ENCODE data around the gene PTPRT. TPM values are rescaled to one million over a fixed set of nuclear protein-coding genes. Genes with fewer than 3 reads are reported as not detected.

Gene PTPRT
- total and polyA plus RNA-seq, 2 donors, result 0.09 to 1.9 TPM

GRCh38 chr20:42957018-42957703, 232.5 kb downstream of the PTPRT start:
- no peak overlapping the region for H3K27ac ChIP-seq (ENCODE audit: low read depth)
- no peaks in the 10 kb centered on the region for H3K36me3 ChIP-seq (ENCODE audit: insufficient read depth)
- DNase-seq (ENCODE audit: extremely low spot score), result no peak
- H3K4me1 ChIP-seq (ENCODE audit: insufficient read depth), result no peaks in the 10 kb centered on the region
- WGBS, result 56% methylated on average over 9 of the region's 9 CpGs
- H3K4me3 ChIP-seq (ENCODE audit: low read depth, low read length), result no peak overlapping the region

GRCh38 chr20:42955713-42956112, 234.0 kb downstream of the PTPRT start:
- 85% methylated on average over 4 of the region's 4 CpGs for WGBS
- no peak overlapping the region for H3K27ac ChIP-seq (ENCODE audit: low read depth)
- no peak overlapping the region for H3K4me3 ChIP-seq (ENCODE audit: low read depth, low read length)
- no peaks in the 10 kb centered on the region for H3K4me1 ChIP-seq (ENCODE audit: insufficient read depth)
- DNase-seq (ENCODE audit: extremely low spot score), result no peak
- H3K36me3 ChIP-seq (ENCODE audit: insufficient read depth), result no peaks in the 10 kb centered on the region

- H3K4me1 ChIP-seq (ENCODE audit: insufficient read depth), result no peaks in the 10 kb centered on the region
- DNase-seq (ENCODE audit: extremely low spot score), result no peak
- WGBS, result 40% methylated on average over 5 of the region's 5 CpGs
Observed at GRCh38 chr20:42954951-42955350, 234.8 kb downstream of the PTPRT start.

GRCh38 chr20:42949950-42950349, 239.8 kb downstream of the PTPRT start:
- Histone ChIP-seq H3K4me1 (ENCODE audit: insufficient read depth) (no peaks in the 10 kb centered on the region), H3K4me3 (ENCODE audit: low read depth, low read length) (no peak overlapping the region), H3K36me3 (ENCODE audit: insufficient read depth) (no peaks in the 10 kb centered on the region), H3K27ac (ENCODE audit: low read depth) (no peak overlapping the region)
- no peak for DNase-seq (ENCODE audit: extremely low spot score)
- WGBS, result 62% methylated on average over 7 of the region's 7 CpGs

More at GRCh38 chr20:42954951-42955350, 234.8 kb downstream of the PTPRT start:
- H3K27ac ChIP-seq (ENCODE audit: low read depth), result no peak overlapping the region
- no peaks in the 10 kb centered on the region for H3K36me3 ChIP-seq (ENCODE audit: insufficient read depth)
- no peak overlapping the region for H3K4me3 ChIP-seq (ENCODE audit: low read depth, low read length)

GRCh38 chr20:42945234-42945994, 244.3 kb downstream of the PTPRT start:
- Histone ChIP-seq H3K4me3 (ENCODE audit: low read depth, low read length) (no peak overlapping the region), H3K36me3 (ENCODE audit: insufficient read depth) (no peaks in the 10 kb centered on the region), H3K4me1 (ENCODE audit: insufficient read depth) (no peaks in the 10 kb centered on the region), H3K27ac (ENCODE audit: low read depth) (no peak overlapping the region)
- DNase-seq (ENCODE audit: extremely low spot score), result no peak
- 34% methylated on average over 10 of the region's 10 CpGs for whole genome bisulfite sequencing

GRCh38 chr20:42941629-42942028, 248.1 kb downstream of the PTPRT start:
- WGBS, result 87% methylated on average over 2 of the region's 2 CpGs
- H3K4me3 ChIP-seq (ENCODE audit: low read depth, low read length), result no peak overlapping the region
- no peaks in the 10 kb centered on the region for H3K36me3 ChIP-seq (ENCODE audit: insufficient read depth)
- no peaks in the 10 kb centered on the region for H3K4me1 ChIP-seq (ENCODE audit: insufficient read depth)
- no peak overlapping the region for H3K27ac ChIP-seq (ENCODE audit: low read depth)
- no peak for DNase-seq (ENCODE audit: extremely low spot score)

- no peak overlapping the region for H3K4me3 ChIP-seq (ENCODE audit: low read depth, low read length)
Observed at GRCh38 chr20:42938441-42939205, 251.1 kb downstream of the PTPRT start.

GRCh38 chr20:42936482-42936881, 253.2 kb downstream of the PTPRT start:
- WGBS, result 89% methylated on average over 3 of the region's 3 CpGs
- Histone ChIP-seq H3K4me3 (ENCODE audit: low read depth, low read length) (no peak overlapping the region), H3K4me1 (ENCODE audit: insufficient read depth) (no peaks in the 10 kb centered on the region), H3K27ac (ENCODE audit: low read depth) (no peak overlapping the region), H3K36me3 (ENCODE audit: insufficient read depth) (no peaks in the 10 kb centered on the region)
- no peak for DNase-seq (ENCODE audit: extremely low spot score)

More at GRCh38 chr20:42938441-42939205, 251.1 kb downstream of the PTPRT start:
- Histone ChIP-seq H3K27ac (ENCODE audit: low read depth) (no peak overlapping the region), H3K36me3 (ENCODE audit: insufficient read depth) (no peaks in the 10 kb centered on the region), H3K4me1 (ENCODE audit: insufficient read depth) (no peaks in the 10 kb centered on the region)
- WGBS, result 90% methylated on average over 3 of the region's 3 CpGs
- no peak for DNase-seq (ENCODE audit: extremely low spot score)

GRCh38 chr20:42924215-42924614, 265.5 kb downstream of the PTPRT start:
- no peak for DNase-seq (ENCODE audit: extremely low spot score)
- H3K4me1 ChIP-seq (ENCODE audit: insufficient read depth), result no peaks in the 10 kb centered on the region
- 57% methylated on average over 4 of the region's 4 CpGs for WGBS
- H3K27ac ChIP-seq (ENCODE audit: low read depth), result no peak overlapping the region
- no peak overlapping the region for H3K4me3 ChIP-seq (ENCODE audit: low read depth, low read length)
- no peaks in the 10 kb centered on the region for H3K36me3 ChIP-seq (ENCODE audit: insufficient read depth)

- no peaks in the 10 kb centered on the region for H3K36me3 ChIP-seq (ENCODE audit: insufficient read depth)
- WGBS, result 76% methylated on average over 7 of the region's 7 CpGs
Observed at GRCh38 chr20:42923348-42923918, 266.3 kb downstream of the PTPRT start.

GRCh38 chr20:42920776-42921175, 268.9 kb downstream of the PTPRT start:
- no peak for DNase-seq (ENCODE audit: extremely low spot score)
- Histone ChIP-seq H3K4me3 (ENCODE audit: low read depth, low read length) (no peak overlapping the region), H3K4me1 (ENCODE audit: insufficient read depth) (no peaks in the 10 kb centered on the region), H3K36me3 (ENCODE audit: insufficient read depth) (no peaks in the 10 kb centered on the region), H3K27ac (ENCODE audit: low read depth) (no peak overlapping the region)
- 81% methylated on average over 2 of the region's 2 CpGs for WGBS

More at GRCh38 chr20:42923348-42923918, 266.3 kb downstream of the PTPRT start:
- DNase-seq (ENCODE audit: extremely low spot score), result no peak
- Histone ChIP-seq H3K4me1 (ENCODE audit: insufficient read depth) (no peaks in the 10 kb centered on the region), H3K27ac (ENCODE audit: low read depth) (no peak overlapping the region), H3K4me3 (ENCODE audit: low read depth, low read length) (no peak overlapping the region)

GRCh38 chr20:42919316-42919715, 270.4 kb downstream of the PTPRT start:
- 81% methylated on average over 2 of the region's 2 CpGs for WGBS
- H3K4me1 ChIP-seq (ENCODE audit: insufficient read depth), result no peaks in the 10 kb centered on the region
- H3K4me3 ChIP-seq (ENCODE audit: low read depth, low read length), result no peak overlapping the region
- H3K27ac ChIP-seq (ENCODE audit: low read depth), result no peak overlapping the region
- no peak for DNase-seq (ENCODE audit: extremely low spot score)
- H3K36me3 ChIP-seq (ENCODE audit: insufficient read depth), result no peaks in the 10 kb centered on the region

GRCh38 chr20:42915081-42915480, 274.6 kb downstream of the PTPRT start:
- 82% methylated on average over 8 of the region's 8 CpGs for WGBS
- Histone ChIP-seq H3K4me3 (ENCODE audit: low read depth, low read length) (no peak overlapping the region), H3K36me3 (ENCODE audit: insufficient read depth) (no peaks in the 10 kb centered on the region), H3K27ac (ENCODE audit: low read depth) (no peak overlapping the region), H3K4me1 (ENCODE audit: insufficient read depth) (no peaks in the 10 kb centered on the region)
- no peak for DNase-seq (ENCODE audit: extremely low spot score)

Measured in urinary bladder (tissue), 4 donors.